Muscle layer of duodenum (tissue), 2 donors: ENCODE data around the gene OR10Z1.

Source experiments
- H3K27ac ChIP-seq: one replicate; pipeline ENCODE4 v1.7.0; 2013; ENCODE audit warnings: mild to moderate bottlenecking, low read length
- H3K27me3 ChIP-seq: one replicate; pipeline ENCODE4 v1.7.0; 2013; ENCODE audit warnings: low read depth, mild to moderate bottlenecking, control low read depth, low read length
- H3K36me3 ChIP-seq, 2 donors: one replicate each; pipeline ENCODE4 v1.7.0; 2013; ENCODE audit warnings: low read length in 2 of 2, control low read depth in 1 of 2, mild to moderate bottlenecking in 1 of 2; ENCODE audit not compliant: insufficient read depth in 2 of 2, control insufficient read depth in 1 of 2
- H3K4me1 ChIP-seq, 2 donors: one replicate each; pipeline ENCODE4 v1.7.0; 2013; ENCODE audit warnings: low read length in 2 of 2, mild to moderate bottlenecking in 2 of 2, control low read depth in 1 of 2, moderate library complexity in 1 of 2; ENCODE audit not compliant: insufficient read depth in 2 of 2, control insufficient read depth in 1 of 2
- H3K4me3 ChIP-seq, 2 donors: one replicate each; pipeline ENCODE4 v1.7.0; 2013; ENCODE audit warnings: low read length in 2 of 2, low read depth in 1 of 2, mild to moderate bottlenecking in 1 of 2
- H3K9me3 ChIP-seq, 2 donors: one replicate each; pipeline ENCODE4 v1.7.0; 2013; ENCODE audit warnings: low read length in 2 of 2, control low read depth in 1 of 2, mild to moderate bottlenecking in 1 of 2; ENCODE audit not compliant: control insufficient read depth in 1 of 2
- donor health status: healthy.

The OR10Z1 gene

DNA sequence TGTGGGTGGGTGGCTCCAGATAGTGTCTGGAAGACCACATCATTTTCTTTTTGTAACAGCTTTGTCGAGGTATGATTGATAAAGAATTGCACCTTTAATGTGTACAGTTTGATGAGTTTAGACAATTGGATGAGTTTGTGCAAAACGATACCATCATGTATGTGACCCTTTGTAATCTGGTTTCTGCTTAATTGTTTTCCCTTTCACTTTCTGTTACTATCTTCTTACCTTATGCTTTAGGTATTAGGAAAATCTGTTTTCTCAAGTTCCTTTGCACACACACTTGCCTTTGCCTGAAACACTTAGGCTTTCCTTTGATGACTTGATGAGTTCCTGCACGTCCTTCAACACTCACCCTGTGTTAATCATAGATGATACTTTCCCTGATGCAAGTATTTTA lies 6.8 kb downstream of the OR10Z1 start:
- Histone ChIP-seq H3K4me1 (no peaks in the 10 kb centered on the region), H3K9me3 (no peaks in the 10 kb centered on the region), H3K4me3 (no peak overlapping the region), H3K36me3 (no peaks in the 10 kb centered on the region), H3K27ac (no peak overlapping the region), H3K27me3 (no peaks in the 10 kb centered on the region)

DNA sequence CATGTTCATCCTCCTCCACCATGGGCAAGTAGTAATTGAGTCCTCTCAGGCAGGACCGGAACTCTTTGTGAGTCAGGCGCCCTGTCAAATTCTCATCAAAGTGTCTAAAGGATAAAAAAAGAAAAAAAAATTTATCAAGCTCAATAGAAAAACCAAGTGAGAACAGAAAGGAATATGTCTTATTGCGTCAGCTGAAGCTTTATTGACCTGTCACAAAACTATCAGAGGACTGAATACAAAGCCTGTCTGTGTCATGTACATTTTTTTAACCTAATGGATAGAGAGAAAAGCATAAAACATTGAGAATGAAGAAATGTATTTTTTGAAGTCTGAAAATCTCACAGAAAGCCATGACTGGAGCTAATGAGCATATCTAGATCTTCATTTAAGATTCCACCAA lies 8.7 kb downstream of the OR10Z1 start:
- H3K36me3 ChIP-seq = no peaks in the 10 kb centered on the region
- H3K4me1 ChIP-seq = no peaks in the 10 kb centered on the region
- H3K9me3 ChIP-seq = no peaks in the 10 kb centered on the region
- no peaks in the 10 kb centered on the region for H3K27me3 ChIP-seq
- no peak overlapping the region for H3K27ac ChIP-seq
- H3K4me3 ChIP-seq = no peak overlapping the region

- no peak overlapping the region for H3K27ac ChIP-seq
- H3K9me3 ChIP-seq = no peaks in the 10 kb centered on the region
Observed at GRCh38 chr1:158638146-158638545, 33.1 kb downstream of the OR10Z1 start.

DNA sequence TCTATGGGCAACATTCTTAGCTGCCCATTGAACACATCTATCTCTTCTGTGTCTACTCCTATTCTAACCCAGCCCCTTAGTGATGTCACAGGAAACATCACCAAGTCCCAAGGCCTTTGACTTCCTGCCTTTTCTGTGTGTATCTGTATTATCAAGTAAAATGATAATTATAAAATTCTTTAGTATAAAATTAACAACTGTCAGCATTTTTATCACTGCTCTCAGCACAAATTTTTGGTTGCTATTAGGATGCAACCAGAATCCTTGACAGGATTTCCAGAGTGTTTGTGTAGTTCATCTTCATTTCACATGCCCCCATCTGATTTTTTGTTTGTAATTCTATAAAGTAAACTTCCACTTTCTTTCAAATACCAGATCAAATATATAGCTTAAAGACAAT lies 33.8 kb downstream of the OR10Z1 start:
- Histone ChIP-seq H3K9me3 (no peaks in the 10 kb centered on the region), H3K36me3 (no peaks in the 10 kb centered on the region), H3K27me3 (no peaks in the 10 kb centered on the region), H3K27ac (no peak overlapping the region), H3K4me3 (no peak overlapping the region), H3K4me1 (no peaks in the 10 kb centered on the region)

More at GRCh38 chr1:158638146-158638545, 33.1 kb downstream of the OR10Z1 start:
- no peaks in the 10 kb centered on the region for H3K4me1 ChIP-seq
- no peak overlapping the region for H3K4me3 ChIP-seq
- no peaks in the 10 kb centered on the region for H3K27me3 ChIP-seq
- H3K36me3 ChIP-seq = no peaks in the 10 kb centered on the region

DNA sequence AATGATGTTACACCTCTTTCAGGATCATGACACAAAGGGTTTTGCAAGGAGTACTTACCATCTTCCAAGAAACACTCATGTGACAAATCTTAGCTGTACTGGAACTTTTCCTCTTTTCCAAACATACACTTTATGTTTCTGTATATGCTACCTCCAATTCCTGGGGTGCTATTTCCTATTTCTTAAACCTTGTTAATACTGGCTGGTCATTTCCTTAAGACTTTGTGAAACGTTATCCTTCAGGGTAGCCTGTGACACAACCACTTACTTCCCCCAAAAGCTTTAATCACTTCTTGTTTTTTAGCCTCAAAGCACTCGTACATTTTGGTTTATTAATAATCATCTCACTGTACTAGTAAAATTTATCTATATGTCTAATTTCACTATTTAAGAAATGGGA lies 39.4 kb downstream of the OR10Z1 start:
- Histone ChIP-seq H3K27ac (no peak overlapping the region), H3K27me3 (no peaks in the 10 kb centered on the region)

DNA sequence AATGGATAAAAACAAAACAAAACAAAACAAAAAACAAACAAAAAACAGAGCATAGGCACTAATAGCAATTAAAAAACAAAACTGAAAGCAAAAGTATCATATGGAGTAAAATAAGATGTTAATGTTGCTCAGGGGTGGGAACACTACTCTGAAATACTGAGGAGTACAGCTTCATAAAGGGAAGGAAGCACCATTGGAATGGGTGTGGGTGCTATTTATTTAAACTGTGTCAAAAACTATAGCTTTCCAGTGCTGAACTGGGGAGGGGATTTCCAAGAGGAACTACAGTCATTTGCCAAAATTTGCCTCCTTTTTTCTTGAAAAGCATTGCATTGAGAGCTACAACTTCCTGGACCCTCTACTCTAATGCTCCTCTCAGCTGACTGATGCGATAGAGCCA lies 41.4 kb downstream of the OR10Z1 start:
- Histone ChIP-seq H3K27me3 (no peaks in the 10 kb centered on the region), H3K36me3 (no peaks in the 10 kb centered on the region), H3K4me1 (no peaks in the 10 kb centered on the region), H3K4me3 (no peak overlapping the region), H3K9me3 (no peaks in the 10 kb centered on the region), H3K27ac (no peak overlapping the region)

More for the DNA sequence above, 39.4 kb downstream of the OR10Z1 start:
- Histone ChIP-seq H3K9me3 (no peaks in the 10 kb centered on the region), H3K36me3 (no peaks in the 10 kb centered on the region), H3K4me1 (no peaks in the 10 kb centered on the region), H3K4me3 (no peak overlapping the region)

GRCh38 chr1:158649052-158649451 lies 44.0 kb downstream of the OR10Z1 start:
- no peak overlapping the region for H3K27ac ChIP-seq
- H3K4me1 ChIP-seq = no peaks in the 10 kb centered on the region
- H3K27me3 ChIP-seq = no peaks in the 10 kb centered on the region
- H3K9me3 ChIP-seq = no peaks in the 10 kb centered on the region
- no peaks in the 10 kb centered on the region for H3K36me3 ChIP-seq
- H3K4me3 ChIP-seq = no peak overlapping the region

DNA sequence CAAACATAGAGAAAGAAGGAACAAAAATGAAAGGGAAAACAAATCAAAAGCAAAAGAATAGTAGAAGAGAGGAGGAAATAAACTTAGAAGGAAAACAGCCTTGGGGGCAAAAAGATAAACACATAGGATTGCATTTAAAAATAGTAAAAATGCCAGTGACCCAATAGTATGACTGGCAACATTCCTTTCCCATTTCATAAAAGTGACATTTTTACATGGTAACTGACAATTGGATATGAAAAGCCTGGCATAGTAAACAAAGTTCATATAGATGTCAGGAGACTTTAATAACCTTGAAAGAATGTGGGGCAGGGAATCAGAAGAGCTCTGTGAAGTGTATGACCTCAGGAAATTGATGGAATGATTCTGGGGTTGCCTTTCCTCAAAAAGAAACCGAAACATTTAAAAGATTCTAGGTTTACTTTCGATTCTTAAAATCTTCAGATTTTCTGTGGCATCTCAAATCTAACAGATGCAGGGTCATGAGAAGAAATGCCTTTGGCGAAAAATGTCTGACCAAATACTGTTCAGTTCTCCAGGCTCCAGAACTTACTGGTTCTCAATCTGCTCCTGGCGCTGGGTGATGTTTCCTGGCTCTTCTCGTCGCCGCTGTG lies 47.8 kb downstream of the OR10Z1 start:
- H3K36me3 ChIP-seq = no peaks in the 10 kb centered on the region
- no peak overlapping the region for H3K4me3 ChIP-seq
- no peaks in the 10 kb centered on the region for H3K9me3 ChIP-seq
- H3K27ac ChIP-seq = no peak overlapping the region
- no peaks in the 10 kb centered on the region for H3K27me3 ChIP-seq
- H3K4me1 ChIP-seq = no peaks in the 10 kb centered on the region

DNA sequence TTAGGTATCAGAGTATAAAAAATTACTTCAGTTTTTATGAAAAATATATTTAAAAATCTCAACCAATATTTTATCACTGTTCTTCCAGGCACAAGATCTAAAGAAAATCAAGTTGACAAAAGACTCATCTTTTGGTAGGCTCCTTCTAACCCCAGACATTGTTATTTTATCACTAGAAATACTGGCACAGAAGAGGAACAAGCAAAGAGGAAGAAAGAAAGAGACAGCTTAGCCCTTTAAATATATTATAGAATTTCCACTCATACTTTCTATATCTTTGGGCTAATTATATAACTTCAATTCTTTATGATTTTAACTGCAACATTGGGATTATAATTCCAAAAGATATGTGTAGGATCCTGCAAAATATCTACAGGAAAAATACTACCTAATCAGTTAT lies 49.0 kb downstream of the OR10Z1 start:
- Histone ChIP-seq H3K4me3 (no peak overlapping the region), H3K27me3 (no peaks in the 10 kb centered on the region), H3K9me3 (no peaks in the 10 kb centered on the region), H3K4me1 (no peaks in the 10 kb centered on the region), H3K27ac (no peak overlapping the region), H3K36me3 (no peaks in the 10 kb centered on the region)

GRCh38 chr1:158654571-158654970 lies 49.5 kb downstream of the OR10Z1 start:
- Histone ChIP-seq H3K27me3 (no peaks in the 10 kb centered on the region), H3K36me3 (no peaks in the 10 kb centered on the region), H3K4me1 (no peaks in the 10 kb centered on the region), H3K27ac (no peak overlapping the region), H3K9me3 (no peaks in the 10 kb centered on the region), H3K4me3 (no peak overlapping the region)
